ENCODE results near the gene CPXM1.
"Not testable (repeated sequence)": the region's sequence is repeated elsewhere in the genome, so short reads cannot be mapped to it uniquely, and the experiment has no call there.

CPXM1 gene

DNA sequence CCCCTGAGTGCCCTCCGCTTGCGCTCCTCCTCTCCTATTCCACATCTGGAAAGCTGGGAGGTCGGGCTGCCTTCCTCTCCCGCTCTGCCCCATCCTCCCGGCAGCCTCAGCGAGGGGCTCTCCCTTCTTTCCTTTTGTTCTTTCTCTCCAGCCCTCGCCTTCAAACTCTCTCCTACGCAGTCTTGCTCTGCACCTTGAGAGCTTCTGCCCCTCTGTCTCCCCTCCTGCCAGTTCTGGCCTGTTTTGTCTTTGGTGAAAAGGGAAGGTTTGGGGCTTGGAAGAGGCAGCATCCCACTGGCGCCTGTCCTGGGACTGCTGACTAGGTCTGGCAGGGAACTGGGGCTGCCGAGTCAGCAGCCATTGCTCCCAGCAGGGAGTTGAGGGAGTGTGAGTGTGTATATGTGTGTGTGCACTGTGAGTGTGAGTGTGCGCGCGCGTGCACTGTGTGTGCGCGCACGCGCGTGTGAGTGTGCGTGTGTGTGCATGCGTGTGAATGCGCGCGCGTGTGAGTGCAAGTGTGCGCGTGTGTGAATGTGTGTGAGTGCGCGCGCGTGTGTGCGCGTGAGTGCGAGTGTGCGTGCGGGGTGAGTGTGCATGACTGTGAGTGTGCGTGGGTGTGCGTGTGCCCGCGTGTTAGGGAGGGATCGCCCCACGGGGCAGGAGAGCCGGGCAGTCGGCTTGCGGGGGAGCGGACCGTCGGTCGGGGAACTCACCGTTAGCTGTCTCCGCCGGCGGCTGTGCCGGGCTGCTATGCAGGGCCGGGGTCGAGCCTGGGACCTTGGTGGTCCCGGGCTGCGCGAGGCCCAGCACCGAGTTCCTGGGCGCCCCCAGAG lies 523 bp downstream of the CPXM1 start:
- no peak for DNase-seq

DNA sequence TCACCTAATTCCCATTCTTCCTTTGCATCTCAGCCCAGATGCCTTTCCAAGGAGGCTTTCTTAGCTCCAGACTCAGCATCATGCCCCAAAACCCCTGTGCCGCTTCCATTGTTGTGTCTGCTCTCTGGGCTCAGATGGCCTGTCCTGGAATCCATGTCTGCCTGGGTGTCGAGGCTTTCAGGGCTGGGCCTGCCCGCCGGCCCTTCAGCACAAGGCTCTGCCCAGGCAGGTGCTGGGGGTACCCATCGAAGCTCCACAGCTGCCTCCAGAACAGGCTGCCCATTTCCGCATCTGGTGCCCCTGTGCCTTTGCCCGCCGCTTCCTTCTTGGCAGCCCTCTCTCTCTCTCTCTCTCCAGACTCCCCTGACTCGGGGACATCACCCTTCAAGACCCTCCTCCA lies 1.2 kb downstream of the CPXM1 start:
- no peak for DNase-seq

- no peak for DNase-seq
Measured at GRCh38 chr20:2798814-2799213, 1.6 kb downstream of the CPXM1 start.

DNA sequence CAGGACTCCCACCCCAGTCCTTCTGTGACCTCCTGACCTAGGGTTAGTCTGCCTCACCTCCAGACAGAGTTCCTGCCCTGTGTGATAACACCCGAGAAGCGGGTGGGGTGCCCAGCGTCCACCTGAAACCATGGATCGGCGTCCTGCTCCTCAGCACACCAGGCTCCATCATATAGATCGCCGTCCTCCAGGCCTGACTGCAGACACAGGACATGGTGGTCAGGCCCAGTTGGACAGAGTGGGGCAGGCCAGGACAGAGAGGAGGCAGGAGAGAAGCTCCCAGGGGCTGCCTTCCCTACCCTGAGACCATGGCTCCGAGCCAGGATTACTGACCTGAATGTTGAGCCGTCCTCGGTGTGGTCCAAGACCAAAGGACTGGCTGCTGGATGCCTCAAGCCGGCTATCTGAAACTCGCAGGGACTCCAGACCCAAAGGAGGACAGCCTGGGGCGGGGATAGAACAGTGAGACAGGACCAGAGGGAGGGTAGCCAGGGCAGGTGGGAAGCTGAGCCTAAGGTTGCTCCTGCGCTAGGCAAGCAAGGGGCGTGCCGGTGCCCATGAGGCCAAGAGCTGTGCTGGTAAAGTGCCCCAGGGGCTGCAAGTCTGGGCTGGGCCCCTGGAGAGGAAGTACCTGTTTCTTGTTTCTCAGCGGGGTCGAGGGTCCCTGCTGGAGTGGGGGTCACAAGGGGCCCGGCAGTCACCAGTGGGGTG lies 2.2 kb downstream of the CPXM1 start:
- no peak for DNase-seq

GRCh38 chr20:2797136-2797983 lies 3.1 kb downstream of the CPXM1 start:
- DNase-seq: no peak

- DNase-seq: no peak
Measured at GRCh38 chr20:2796011-2796660, 4.3 kb downstream of the CPXM1 start.

DNA sequence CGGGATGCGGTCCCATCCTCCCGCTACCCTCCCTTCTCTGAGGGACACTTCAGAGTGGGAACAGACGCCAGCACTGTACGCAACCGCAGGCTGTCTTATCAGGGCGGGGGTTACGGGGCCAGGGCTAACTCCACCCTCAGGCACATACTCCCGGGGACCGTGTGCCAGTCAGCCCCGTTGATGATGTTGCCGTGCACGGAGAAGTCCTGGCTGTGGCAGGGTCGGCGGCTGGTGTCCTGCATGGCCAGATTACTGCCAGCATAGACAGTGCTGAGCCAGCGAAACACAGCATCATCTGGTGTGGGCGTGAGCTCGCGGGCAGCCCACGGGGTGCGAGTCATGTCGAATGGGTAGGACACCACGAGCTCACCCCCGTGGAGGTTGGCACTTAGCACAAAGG lies 5.0 kb downstream of the CPXM1 start:
- no peak for DNase-seq

- no peak for DNase-seq
Measured at GRCh38 chr20:2794866-2795447, 5.5 kb downstream of the CPXM1 start.

DNA sequence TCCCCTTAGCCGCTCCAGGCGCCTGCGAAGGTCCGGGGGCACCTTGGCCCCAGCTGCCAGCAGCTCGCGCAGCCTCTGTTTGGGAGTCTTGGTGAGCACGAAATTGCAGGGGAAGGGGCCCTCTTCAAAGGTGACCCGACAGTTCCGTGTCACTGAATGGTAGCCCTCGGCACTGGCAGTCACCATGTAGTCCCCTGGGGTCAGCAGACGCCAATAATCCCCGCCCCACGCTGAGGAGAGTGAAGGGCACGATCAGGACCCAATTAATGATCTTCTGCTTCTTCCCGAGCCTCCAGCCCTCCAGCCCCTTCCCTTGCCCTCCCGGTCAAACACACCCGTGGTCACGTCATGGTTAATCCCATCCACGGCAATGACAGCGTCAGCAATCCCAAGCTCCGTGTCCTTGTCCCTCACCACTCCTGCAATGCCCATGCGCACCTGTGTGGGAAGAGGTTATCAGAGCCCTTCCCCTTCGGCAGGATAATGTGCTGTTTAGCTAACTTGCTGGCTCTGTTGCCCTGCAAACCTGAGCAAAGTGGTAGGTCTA lies 6.2 kb downstream of the CPXM1 start:
- DNase-seq: no peak

GRCh38 chr20:2793471-2793870 lies 7.0 kb downstream of the CPXM1 start:
- DNase-seq: no peak

DNA sequence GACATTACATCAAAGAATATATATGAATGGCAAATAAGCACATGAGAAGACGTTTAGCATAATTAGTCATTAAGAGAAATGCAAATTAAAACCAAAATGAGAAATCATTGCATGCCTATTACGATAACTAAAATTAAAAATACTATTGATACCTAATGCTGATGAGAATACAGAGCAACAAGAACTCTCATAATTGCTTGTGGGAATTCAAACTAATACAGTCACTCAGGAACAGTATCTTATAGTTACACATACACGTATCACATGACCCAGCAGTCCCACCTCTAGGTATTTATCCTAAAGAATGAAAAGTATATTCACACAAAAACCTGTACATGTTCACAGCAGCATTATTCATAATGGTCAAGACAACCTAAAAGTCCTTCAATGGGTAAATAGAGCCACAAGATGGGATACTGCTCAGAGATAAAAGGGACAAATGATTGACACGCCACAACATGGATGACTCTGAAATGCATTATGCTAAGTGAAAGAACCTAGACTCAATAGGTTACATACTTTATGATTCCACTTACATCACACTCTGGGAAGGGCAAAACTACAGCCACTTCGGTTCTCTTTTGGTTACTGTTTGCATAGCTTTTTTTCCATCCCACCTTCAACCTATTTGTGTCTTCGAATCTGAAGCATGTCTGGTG lies 16.4 kb downstream of the CPXM1 start:
- no peak for DNase-seq

DNA sequence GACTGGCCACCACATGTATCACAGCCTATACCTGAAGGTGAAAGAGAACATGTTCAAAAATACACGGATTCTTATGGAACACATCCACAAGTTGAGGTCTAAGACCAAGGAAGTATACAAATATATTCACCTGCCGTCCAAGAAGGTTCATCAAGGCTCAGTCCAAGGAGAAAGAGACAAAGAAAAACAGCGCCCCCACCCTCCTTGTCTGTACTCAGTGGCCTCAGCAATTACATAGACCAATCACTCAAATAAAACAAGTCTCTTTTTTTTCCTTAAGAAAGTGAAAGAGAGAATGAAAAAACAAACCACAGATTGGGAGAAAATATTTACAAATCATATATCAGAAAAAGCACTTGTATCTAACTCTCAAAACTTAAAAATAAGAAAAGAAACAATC lies 19.5 kb downstream of the CPXM1 start:
- DNase-seq: no peak

- no peak for DNase-seq
Measured at GRCh38 chr20:2778602-2779321, 21.7 kb downstream of the CPXM1 start.

- DNase-seq: peak in 1 of 2 experiments; percentile 18
Measured at GRCh38 chr20:2775139-2775538, 25.3 kb downstream of the CPXM1 start.

- no peak for DNase-seq
Measured at GRCh38 chr20:2773812-2774211, 26.6 kb downstream of the CPXM1 start.

GRCh38 chr20:2771631-2772080 lies 28.8 kb downstream of the CPXM1 start:
- DNase-seq: no peak

- not testable (repeated sequence) for DNase-seq
Measured at GRCh38 chr20:2770091-2770490, 30.3 kb downstream of the CPXM1 start.

DNA sequence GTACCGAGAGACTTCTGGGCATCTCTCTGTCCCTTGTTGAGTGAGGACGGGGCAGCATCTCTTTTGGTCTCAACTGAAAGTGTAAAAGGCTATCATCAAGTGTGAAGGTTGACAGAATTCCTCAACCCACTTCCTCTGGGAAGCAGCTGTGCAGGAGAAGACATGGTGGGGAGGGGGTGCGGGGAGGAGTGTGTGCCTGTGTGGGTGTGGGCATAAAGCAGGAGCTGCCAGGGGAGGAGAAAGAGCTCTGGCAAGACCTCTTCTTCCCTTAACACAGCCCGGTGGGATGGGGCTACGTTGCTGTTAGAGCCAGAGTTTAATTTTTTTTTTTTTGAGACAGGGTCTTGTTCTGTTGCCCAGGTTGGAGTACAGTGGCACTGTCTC lies 31.8 kb downstream of the CPXM1 start:
- DNase-seq: no peak

DNA sequence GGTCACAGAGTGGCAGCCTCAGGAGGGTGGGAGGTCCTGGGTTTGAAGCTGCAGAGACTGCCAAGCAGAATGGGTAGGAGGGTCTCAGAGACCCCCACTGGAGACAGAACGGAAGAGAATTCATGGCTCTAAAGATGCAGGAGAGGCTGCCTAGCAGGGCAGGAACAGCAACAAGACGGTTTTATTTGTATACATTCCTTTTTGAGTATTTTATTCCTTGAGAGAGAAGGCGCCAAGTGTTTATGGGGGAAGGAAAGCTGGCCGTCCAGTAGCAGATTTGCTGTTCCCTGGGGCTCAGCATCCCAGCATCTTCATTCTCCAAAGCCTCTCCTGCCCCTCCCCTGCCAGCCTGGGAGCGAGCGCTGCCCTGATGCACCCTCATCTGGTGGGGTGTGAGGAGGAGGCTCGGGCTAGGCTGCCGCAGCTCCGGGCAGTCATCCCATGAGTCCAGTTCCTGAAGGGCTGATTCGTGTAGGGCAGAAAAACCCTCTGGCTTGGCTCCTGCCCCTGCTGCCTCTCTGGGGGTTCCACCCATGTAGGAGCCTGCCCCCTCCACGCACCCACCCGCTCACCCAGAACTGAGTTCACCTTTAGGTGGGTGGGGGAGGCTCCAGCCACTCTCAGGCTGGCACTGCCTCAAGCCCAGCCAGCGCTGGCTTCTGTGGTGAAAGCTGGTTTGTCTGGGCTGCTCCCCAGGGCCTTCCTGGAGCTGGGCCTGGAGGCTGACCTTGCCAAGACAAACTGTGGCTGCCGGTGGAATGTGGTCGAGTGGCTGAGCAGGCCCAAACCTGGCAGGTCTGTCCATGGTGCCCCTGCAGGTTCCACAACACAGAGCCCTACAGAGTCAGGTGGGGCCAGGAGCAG lies 32.4 kb downstream of the CPXM1 start:
- DNase-seq: no peak

GRCh38 chr20:2763186-2763585 lies 37.2 kb downstream of the CPXM1 start:
- no peak for DNase-seq

Data from SHP77 (cell line).